ENCODE results near the gene MAFF. TPM values are rescaled to one million over a fixed set of nuclear protein-coding genes. Genes with fewer than 3 reads are reported as not detected.
A peak's percentile ranks its signal among the peaks of the same experiment; 100 is the strongest.

The MAFF gene
- total and polyA plus RNA-seq, 9 of the 15 experiments (the other 6 are each of a cell fraction or from before 2014, with no cell fraction given), result 0.51 to 8.0 (median 5.4) TPM

- TF ChIP-seq PRDM10 (IDR thresholded peaks at IDR 0.05; ENCODE audit: partially characterized antibody), result no peak
- TF ChIP-seq SOX6 (IDR thresholded peaks at IDR 0.05), result no peak
- no peak for TF ChIP-seq SMARCA5 (IDR thresholded peaks at IDR 0.05)
- no peak for TF ChIP-seq TFAM (CRISPR knock-in tag; conservative IDR thresholded peaks at IDR 0.05)
- TF ChIP-seq STAG1 (CRISPR knock-in tag; IDR thresholded peaks at IDR 0.05; ENCODE audit: borderline replicate concordance), result no peak
- TF ChIP-seq ZMIZ1 (IDR thresholded peaks at IDR 0.05; ENCODE audit: low read depth in 2 of 2, low read length in 2 of 2), result no peak
- TF ChIP-seq ADNP (tag; IDR thresholded peaks at IDR 0.05), result no peak
- no peak for TF ChIP-seq MEF2D (tag; conservative IDR thresholded peaks at IDR 0.05; ENCODE audit: low read depth)
- no peak for TF ChIP-seq STAT5A (IDR thresholded peaks at IDR 0.05; ENCODE audit: borderline replicate concordance, low read length)
- 0 out of 2 replicates have a peak, but pooled peaks have one; percentile 17 for TF ChIP-seq MED1 (CRISPR knock-in tag; IDR thresholded peaks at IDR 0.05; ENCODE audit: borderline replicate concordance)
- TF ChIP-seq ZNF561 (CRISPR knock-in tag; conservative IDR thresholded peaks at IDR 0.05), result no peak
- TF ChIP-seq ARID3B (CRISPR knock-in tag; IDR thresholded peaks at IDR 0.05; ENCODE audit: borderline replicate concordance), result no peak
- TF ChIP-seq SAP30 (IDR thresholded peaks at IDR 0.05; ENCODE audit: borderline replicate concordance, insufficient read depth, low read depth, low read length, poor library complexity, severe bottlenecking), result peak; percentile 38
These were observed 769 bp downstream of the MAFF start (continued) for GRCh38 chr22:38202437-38203089.
